HG03175 (cell line): ENCODE data around the gene PKMYT1.
A peak's percentile ranks its signal among the peaks of the same experiment; 100 is the strongest.
"Not testable (repeated sequence)": the region's sequence is repeated elsewhere in the genome, so short reads cannot be mapped to it uniquely, and the experiment has no call there.

Experiments used
- ATAC-seq: cut with Tn5 transposase; IDR thresholded peaks from one replicate; pipeline ENCODE4 v1.9.1; 2021; ENCODE audit warnings: mild to moderate bottlenecking, moderate library complexity; ENCODE audit not compliant: unreplicated experiment

PKMYT1 gene

DNA sequence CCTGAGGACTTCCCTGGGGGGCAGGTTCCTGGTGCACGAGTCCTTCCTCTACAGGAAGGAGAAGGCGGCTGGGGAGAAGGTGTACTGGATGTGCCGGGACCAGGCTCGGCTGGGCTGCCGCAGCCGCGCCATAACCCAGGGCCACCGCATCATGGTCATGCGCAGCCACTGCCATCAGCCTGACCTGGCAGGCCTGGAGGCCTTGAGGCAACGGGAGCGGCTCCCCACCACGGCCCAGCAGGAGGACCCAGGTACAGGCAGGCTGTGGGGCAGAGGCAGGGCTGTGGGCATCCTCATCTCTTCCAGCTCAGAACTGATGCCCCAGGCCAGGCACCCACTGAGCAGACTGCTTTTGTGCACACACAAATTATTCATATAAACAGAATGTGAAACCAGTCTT is 42.0 kb downstream of the PKMYT1 start:
- ATAC-seq, result no peak

DNA sequence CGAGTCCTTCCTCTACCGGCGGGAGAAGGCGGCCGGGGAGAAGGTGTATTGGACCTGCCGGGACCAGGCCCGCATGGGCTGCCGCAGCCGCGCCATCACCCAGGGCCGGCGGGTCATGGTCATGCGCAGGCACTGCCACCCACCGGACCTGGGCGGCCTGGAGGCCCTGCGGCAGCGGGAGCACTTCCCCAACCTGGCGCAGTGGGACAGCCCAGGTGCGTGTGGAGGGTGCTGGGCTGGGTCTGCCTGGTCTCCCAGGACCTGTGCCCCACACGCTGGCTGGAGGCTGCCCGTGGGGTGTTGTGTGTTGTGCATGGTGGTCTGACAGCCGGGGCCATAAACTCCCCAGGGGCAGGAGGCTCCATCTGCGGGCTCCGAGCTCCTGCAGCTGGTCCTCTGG is 43.1 kb downstream of the PKMYT1 start:
- no peak for ATAC-seq

DNA sequence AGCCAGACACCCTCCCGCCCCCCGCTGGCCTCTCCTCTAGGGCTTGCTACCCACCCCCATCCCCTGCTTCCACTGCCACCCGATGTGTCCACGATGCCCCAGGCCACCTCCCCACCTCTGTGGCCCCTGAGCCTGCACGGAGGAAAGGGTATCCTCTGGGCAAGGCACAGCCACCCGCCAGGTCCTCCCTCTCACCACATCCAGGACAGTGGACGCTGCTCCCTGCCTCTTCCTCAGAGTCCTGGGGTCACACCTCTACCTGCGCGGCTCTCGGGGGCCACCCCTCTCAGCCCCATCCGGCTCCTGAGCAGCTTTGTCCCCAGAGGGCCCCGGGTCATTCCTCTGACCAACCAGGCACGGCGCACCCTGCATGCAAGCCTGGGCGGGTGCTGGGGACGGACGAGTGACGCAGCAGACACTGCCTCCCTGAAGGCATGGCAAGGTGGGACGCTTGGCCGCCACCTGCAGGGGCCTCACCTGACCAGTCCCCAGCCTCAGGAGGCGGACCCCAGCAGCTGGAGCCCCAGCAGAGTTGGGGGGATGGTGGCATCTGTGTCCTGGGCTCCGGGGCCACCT is 43.7 kb downstream of the PKMYT1 start:
- ATAC-seq, result no peak

DNA sequence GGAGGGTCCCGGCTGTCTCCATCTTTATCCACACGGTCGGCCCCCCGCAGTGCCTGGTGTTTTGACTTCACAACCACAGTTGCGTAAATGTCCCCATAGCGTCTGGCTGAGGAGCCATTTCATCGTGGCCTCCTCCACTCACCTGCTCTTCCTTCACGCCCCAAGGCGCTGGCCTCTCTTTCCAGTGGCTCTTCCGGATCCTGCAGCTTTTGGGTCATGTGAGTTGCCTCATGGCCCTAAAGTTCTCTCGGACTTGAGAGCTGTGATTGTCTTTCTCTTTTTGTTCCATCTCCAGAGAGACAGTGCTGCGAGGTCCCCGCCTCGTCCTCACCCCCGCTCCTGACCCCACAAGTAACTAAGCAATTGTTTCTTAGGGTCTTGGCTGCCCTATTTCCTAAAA is 45.8 kb downstream of the PKMYT1 start:
- ATAC-seq, result no peak

DNA sequence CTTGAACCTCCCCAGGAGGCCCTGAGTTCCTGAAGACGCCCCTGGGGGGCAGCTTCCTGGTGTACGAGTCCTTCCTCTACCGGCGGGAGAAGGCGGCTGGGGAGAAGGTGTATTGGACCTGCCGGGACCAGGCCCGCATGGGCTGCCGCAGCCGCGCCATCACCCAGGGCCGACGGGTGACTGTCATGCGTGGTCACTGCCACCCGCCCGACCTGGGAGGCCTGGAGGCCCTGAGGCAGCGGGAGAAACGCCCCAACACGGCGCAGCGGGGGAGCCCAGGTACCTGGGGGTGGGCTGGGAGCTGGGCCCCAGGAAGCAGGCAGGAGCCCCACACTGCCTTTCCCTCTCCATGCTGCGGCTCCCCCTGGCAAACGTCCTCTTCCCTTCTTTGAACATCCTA is 46.5 kb downstream of the PKMYT1 start:
- no peak for ATAC-seq

DNA sequence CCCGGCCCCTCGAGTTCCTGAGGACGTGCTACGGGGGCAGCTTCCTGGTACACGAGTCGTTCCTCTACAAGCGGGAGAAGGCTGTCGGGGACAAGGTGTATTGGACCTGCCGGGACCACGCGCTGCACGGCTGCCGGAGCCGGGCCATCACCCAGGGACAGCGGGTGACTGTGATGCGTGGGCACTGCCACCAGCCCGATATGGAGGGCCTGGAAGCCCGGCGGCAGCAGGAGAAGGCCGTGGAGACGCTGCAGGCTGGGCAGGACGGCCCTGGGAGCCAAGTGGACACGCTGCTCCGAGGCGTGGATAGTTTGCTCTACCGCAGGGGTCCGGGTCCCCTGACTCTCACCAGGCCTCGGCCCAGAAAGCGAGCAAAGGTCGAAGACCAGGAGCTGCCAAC is 47.1 kb downstream of the PKMYT1 start:
- no peak for ATAC-seq

DNA sequence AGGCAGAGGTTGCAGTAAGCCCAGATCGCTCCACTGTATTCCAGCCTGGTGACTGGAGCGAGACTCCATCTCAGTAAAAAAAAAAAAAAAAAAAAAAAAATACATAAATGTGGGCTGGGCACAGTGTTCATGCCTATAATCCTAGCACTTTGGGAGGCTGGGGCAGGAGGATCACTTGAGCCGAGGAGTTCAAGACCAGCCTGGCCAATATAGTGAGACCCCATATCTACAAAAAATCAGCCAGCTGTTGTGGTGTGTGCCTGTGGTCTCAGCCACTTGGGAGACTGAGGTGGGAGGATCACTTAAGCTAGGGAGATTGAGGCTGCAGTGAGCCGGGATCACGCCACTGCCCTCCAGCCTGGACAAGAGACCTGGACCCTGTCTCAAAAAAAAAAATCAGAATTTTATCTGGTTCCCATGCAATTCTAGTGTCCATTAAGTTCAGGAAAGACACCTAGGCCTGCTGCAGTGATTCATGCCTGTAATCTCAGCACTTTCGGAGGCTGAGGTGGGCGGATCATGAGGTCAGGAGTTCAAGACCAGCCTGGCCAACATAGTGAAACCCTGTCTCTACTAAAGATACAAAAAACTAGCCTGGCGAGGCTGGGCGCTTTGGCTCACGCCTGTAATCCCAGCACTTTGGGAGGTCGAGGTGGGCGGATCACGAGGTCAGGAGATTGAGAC is 48.9 kb downstream of the PKMYT1 start:
- not testable (repeated sequence) for ATAC-seq

DNA sequence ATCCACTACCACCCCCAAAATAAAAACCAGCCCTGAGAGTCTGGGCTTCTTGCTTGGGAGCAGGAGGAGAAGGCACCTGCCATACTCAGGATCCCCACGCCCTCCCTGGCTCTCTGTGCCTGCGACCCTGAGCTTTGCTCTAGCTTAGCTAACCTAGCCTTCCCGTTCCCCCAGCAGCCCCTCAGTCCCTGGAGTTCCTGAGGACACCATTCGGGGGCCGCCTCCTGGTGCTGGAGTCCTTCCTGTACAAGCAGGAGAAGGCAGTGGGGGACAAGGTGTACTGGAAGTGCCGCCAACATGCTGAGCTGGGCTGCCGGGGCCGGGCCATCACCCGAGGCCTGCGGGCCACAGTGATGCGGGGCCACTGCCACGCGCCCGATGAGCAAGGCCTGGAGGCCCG is 50.0 kb downstream of the PKMYT1 start:
- no peak for ATAC-seq

DNA sequence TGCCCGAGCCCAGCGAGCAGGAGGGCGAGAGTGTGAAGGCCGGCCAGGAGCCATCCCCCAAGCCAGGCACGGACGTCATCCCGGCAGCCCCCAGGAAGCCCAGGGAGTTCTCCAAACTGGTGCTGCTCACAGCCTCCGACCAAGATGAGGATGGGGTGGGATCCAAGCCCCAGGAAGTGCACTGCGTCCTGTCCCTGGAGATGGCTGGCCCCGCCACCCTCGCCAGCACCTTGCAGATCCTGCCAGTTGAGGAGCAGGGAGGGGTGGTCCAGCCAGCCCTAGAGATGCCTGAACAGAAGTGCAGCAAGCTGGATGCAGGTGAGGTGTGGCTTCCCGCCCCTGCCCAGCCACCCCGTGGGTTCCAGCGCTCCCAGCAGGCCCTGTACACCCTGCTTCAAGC is 50.6 kb downstream of the PKMYT1 start:
- ATAC-seq, result no peak

DNA sequence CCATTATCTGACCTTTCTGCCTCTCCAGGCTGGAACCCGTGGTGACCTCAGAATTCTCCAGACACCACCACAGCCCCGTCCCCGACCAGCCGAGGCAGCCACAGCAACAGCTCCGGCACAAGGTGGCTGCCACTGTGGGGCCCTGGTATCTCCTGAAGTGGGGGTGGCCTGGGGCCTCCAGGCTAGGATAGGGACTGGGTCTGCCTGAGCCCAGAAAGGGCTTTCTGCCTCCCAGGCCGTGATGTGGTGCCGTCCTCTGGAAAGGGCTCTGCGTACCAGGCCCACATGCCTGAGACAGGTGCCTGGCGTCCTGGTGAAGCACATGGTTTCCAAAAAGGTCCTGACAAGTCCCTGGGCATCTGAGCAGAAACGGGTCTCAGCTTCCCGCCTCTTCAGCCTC is 51.5 kb downstream of the PKMYT1 start:
- ATAC-seq, result no peak

DNA sequence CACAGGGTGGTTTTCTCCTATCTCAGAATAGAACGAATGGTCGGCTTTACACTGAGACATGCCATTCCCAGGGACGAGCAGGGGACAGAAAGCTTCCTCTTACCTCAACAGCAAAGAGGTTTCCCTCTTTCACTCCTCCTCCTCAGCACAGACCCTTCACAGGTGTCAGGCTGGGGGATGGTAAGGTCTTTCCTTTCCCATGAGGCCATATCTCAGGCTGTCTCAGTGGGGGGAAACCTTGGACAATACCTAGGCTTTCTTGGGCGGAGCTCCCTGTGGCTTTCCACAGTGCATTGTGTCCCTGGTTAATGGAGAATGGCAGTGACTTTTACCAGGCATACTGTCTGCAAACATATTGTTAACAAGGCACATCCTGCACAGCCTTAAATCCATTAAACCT is 52.1 kb downstream of the PKMYT1 start:
- not testable (repeated sequence) for ATAC-seq

DNA sequence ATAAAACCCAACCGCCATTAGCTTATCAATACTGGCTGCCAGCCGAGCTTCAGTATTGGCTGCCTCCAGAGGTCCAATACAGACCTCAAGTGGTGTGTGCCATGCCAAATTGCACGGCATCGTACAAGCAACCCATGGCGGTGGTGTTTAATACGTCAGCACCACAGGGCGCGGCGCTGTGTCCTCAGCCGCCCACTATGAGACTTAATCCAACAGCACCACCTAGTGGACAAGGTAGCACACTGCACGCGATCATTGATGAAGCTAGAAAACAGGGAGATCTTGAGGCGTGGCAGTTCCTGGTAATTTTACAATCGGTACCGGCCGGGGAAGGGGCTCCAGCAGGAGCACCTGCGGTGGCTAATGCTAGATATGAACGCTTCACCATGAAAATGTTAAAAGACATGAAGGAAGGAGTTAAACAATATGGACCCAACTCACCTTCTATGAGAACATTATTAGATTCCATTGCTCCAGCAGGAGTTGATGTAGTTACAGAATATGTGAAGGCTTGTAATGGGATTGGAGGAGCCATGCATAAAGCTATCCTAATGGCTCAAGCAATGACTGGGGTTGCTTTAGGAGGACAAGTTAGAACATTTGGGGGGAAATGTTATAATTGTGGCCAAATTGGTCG is 53.1 kb downstream of the PKMYT1 start:
- peak; percentile 67 for ATAC-seq

DNA sequence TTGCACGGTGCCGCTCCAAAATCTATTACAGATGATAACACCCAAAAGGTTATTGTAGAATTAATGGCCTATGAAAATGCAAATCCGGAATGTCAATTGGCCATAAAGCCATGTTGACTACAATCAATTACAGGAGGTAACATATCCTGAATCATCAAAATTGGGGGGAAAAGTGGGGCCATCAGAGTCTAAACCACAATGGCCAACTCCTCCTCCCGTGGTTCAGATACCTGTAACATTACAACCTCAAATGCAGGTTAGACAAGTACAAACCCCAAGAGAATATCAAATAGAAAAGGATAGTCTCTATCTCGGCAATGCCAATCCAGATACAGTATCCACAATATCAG is 53.6 kb downstream of the PKMYT1 start:
- ATAC-seq, result no peak

DNA sequence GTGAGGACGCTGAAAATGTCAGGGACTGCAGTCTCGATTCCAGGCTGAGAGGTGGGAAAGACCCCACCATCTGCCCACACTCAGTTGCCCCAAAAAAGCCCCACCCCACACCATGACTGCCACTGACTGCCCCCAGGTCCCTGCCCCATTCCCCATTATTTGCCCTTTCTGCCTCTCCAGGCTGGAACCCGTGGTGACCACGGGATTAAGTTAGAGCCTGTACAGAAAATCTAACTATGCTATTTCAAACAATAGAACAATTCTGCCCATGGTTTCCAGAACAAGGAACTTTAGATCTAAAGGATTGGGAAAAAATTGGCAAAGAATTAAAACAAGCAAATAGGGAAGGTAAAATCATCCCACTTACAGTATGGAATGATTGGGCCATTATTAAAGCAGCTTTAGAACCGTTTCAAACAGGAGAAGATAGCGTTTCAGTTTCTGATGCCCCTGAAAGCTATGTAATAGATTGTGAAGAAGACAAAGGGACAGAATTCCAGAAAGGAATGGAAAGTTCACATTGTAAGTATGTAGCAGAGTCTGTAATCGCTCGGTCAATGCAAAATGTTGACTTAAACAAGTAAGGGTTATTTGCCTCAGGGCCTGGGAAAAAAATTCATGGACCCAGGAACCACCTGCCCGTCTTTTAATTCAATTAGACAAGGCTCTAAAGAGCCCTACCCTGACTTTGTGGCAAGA is 54.1 kb downstream of the PKMYT1 start:
- no peak for ATAC-seq

DNA sequence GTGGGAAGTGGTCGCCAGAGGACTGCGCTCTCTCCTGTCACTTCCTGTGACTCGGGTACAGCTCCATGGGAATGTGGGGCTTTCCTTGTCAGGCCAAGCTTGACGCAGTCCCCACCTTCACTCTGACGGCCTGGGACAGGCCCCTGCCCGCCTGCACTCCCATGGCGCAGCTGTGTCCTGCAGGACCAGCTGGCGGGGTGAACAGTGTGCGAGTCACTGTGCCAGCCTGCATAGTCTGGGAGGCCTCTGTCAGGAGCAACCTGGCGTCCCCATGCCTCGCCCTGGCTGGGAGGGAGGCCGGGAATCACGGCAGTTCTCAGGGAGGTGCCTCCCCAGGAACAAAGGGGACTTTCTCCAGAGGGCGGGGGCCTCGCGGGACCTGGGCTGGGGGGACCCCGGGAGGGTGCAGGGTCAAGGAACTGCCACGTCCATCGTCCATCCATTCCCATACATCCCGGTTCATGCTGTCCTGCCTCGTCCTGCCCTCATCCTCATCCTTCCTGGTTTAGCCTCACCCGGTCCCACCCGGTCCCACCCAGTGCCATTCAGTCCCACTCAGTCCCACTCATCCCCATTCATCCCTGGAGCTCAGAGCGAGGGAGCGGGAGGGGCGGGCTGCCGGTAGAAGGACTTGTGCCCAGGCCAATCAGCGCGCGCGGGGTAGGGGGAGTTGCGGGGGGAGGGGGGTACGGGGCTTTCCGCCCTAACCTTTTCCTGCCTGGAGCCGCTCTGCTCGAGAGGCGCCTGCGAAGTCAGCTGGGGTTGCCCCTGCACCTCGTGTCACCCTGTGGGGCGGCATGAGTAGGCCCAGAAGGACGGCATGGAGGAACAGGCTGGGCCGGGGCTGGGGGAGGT is 55.1 kb downstream of the PKMYT1 start:
- no peak for ATAC-seq

DNA sequence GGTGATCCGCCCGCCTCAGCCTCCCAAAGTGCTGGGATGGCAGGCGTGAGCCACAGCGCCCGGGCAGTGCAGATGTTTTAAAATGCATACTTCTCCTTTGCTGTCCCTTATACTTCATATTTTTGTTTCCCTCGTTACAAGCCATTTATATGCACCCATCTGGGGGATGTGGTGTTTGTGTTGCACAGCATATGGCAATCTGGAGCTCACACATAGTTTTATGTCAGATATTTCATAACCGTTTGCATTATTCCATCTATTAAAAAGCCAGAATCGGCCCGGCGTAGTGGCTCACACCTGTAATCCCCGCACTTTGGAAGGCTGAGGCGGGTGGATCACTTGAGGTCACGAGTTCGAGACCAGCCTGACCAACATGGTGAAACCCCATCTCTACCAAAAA is 56.8 kb downstream of the PKMYT1 start:
- ATAC-seq, result no peak
